A549 (cell line): ENCODE results near the gene KRT37. TPM values are rescaled to one million over a fixed set of nuclear protein-coding genes. Genes with fewer than 3 reads are reported as not detected.

Source experiments
- ATAC-seq, 2 experiments: fragments of 200-7000 bp in 1 of 2; fragments of >200 bp in 1 of 2; cut with Nextera tagmentation in 1 of 2; cut with Tn5 transposase in 1 of 2; 3 replicates each; pipeline versions ENCODE4 v1.8.0 to v1.9.1; 2018 to 2020; ENCODE audit warnings: mild to moderate bottlenecking in 1 of 2, moderate library complexity in 1 of 2
- CTCF ChIA-PET: fragments of 300-600 bp; sonication (Branson Sonifier 250); formaldehyde crosslinking; extraction: SDS; loops from one replicate; lab custom pipeline; 2021; ENCODE audit warnings: antibody characterized with exemption, inconsistent platforms; lab: Yijun Ruan, JAX
- POLR2A ChIA-PET: fragments of 350-600 bp; formaldehyde crosslinking; extraction: SDS; loops from one replicate; lab custom pipeline; 2021; ENCODE audit warnings: antibody characterized with exemption, inconsistent platforms; lab: Yijun Ruan, JAX
- DNase-seq, 2 experiments: peaks; one replicate each; pipeline versions ENCODE4 v3.0.0 to v3.0.0-alpha.2; 2011 to 2016; ENCODE audit warnings: low read depth in 1 of 2, low spot score in 1 of 2
- FAIRE-seq: peaks from 2 replicates; lab custom pipeline; 2011; peaks lifted over from hg19 to GRCh38; lab: Jason Lieb, UNC
- H3K27ac ChIP-seq, 2 experiments: fragments of >200 bp; sonication (Bioruptor Twin); formaldehyde crosslinking; 3 replicates each; pipeline ENCODE4 v1.5.1; 2016 to 2017
- H3K4me1 ChIP-seq: fragments of >200 bp; sonication (Bioruptor Twin); formaldehyde crosslinking; 3 replicates; pipeline ENCODE4 v1.6.1; 2016
- H3K4me2 ChIP-seq: fragments of >200 bp; sonication (Bioruptor Twin); formaldehyde crosslinking; 3 replicates; pipeline ENCODE4 v1.6.1; 2016
- H3K4me3 ChIP-seq: fragments of >200 bp; sonication (Bioruptor Twin); formaldehyde crosslinking; 3 replicates; pipeline ENCODE4 v1.5.1; 2016
- H3K9me3 ChIP-seq: fragments of >200 bp; sonication (Bioruptor Twin); formaldehyde crosslinking; 3 replicates; pipeline ENCODE4 v1.6.1; 2016
- BCL3 ChIP-seq: fragments of >200 bp; sonication (Bioruptor Twin); formaldehyde crosslinking; IDR thresholded peaks from 3 replicates; pipeline ENCODE4 v1.6.1; 2016
- CBX2 ChIP-seq: fragments of 200-600 bp; sonication (generic); IDR thresholded peaks from 2 replicates; pipeline ENCODE4 v1.6.1; 2016; ENCODE audit warnings: low read depth, mild to moderate bottlenecking, borderline replicate concordance
- CEBPB ChIP-seq, 2 experiments: fragments of >200 bp in 1 of 2; sonication (Bioruptor Twin) in 1 of 2; formaldehyde crosslinking in 1 of 2; IDR thresholded peaks; 2 replicates each; pipeline ENCODE4 v1.6.1; 2012 to 2016
- EHF ChIP-seq: fragments of 250-450 bp; sonication (Bioruptor Pico); IDR thresholded peaks from 2 replicates; pipeline ENCODE4 v1.5.0; 2020; ENCODE audit warnings: mild to moderate bottlenecking
- EP300 ChIP-seq, 2 experiments: fragments of >200 bp; sonication (Bioruptor Twin); formaldehyde crosslinking; IDR thresholded peaks; 2 replicates in 1 of 2; 3 replicates in 1 of 2; pipeline ENCODE4 v1.6.1; 2016 to 2017
- FOSL2 ChIP-seq, 2 experiments: fragments of 450-650 bp in 1 of 2; fragments of >200 bp in 1 of 2; sonication (Bioruptor Twin) in 1 of 2; formaldehyde crosslinking; IDR thresholded peaks; 2 replicates each; pipeline versions ENCODE4 v1.5.0 to v1.6.1; 2016 to 2020; ENCODE audit warnings: mild to moderate bottlenecking in 1 of 2, moderate library complexity in 1 of 2
- FOXS1 ChIP-seq: fragments of 250-450 bp; sonication (Bioruptor Pico); IDR thresholded peaks from 2 replicates; pipeline ENCODE4 v1.5.0; 2020; ENCODE audit warnings: mild to moderate bottlenecking, moderate library complexity
- HDAC2 ChIP-seq: fragments of 200-600 bp; sonication (generic); IDR thresholded peaks from 2 replicates; pipeline ENCODE4 v1.6.1; 2016
- HEYL ChIP-seq: fragments of 250-450 bp; sonication (Bioruptor Pico); IDR thresholded peaks from 2 replicates; pipeline ENCODE4 v1.8.0; 2021; ENCODE audit warnings: mild to moderate bottlenecking, moderate library complexity
- KDM1A ChIP-seq: fragments of 200-600 bp; sonication (generic); IDR thresholded peaks from 2 replicates; pipeline ENCODE4 v1.6.1; 2016; ENCODE audit warnings: low read depth, mild to moderate bottlenecking
- MAFK ChIP-seq: fragments of 450-650 bp; IDR thresholded peaks from 2 replicates; pipeline ENCODE4 v1.6.1; 2014; ENCODE audit not compliant: partially characterized antibody
- NR3C1 ChIP-seq: fragments of >200 bp; sonication (Bioruptor Twin); formaldehyde crosslinking; IDR thresholded peaks from 3 replicates; pipeline ENCODE4 v1.6.1; 2017
- PHF8 ChIP-seq: fragments of 200-600 bp; sonication (generic); IDR thresholded peaks from 2 replicates; pipeline ENCODE4 v1.6.1; 2016; ENCODE audit warnings: low read depth, mild to moderate bottlenecking, antibody characterized with exemption, moderate library complexity, borderline replicate concordance
- POLR2AphosphoS2 ChIP-seq: conservative IDR thresholded peaks from 2 replicates; pipeline ENCODE4 v1.6.1; 2012; ENCODE audit warnings: low read length, improper control_type of control experiment, inconsistent platforms
- RCOR1 ChIP-seq: fragments of 150-350 bp; IDR thresholded peaks from 2 replicates; pipeline ENCODE4 v1.6.1; 2014; ENCODE audit warnings: antibody characterized with exemption, low read length, low read depth
- RNF2 ChIP-seq: fragments of 200-600 bp; sonication (generic); IDR thresholded peaks from 2 replicates; pipeline ENCODE4 v1.6.1; 2016; ENCODE audit warnings: low read depth, mild to moderate bottlenecking, antibody characterized with exemption, moderate library complexity, borderline replicate concordance
- SREBF2 ChIP-seq: fragments of 450-650 bp; IDR thresholded peaks from 2 replicates; pipeline ENCODE4 v1.6.1; 2014; ENCODE audit warnings: mild to moderate bottlenecking, moderate library complexity
- TP53 ChIP-seq: fragments of 250-450 bp; sonication (Bioruptor Pico); IDR thresholded peaks from 2 replicates; pipeline ENCODE4 v1.5.0; 2021; ENCODE audit warnings: mild to moderate bottlenecking, moderate library complexity
- ZC3H11A ChIP-seq: fragments of 450-650 bp; IDR thresholded peaks from 2 replicates; pipeline ENCODE4 v1.6.1; 2014; ENCODE audit warnings: antibody characterized with exemption, mild to moderate bottlenecking
- ZFP36 ChIP-seq: fragments of 450-650 bp; IDR thresholded peaks from 2 replicates; pipeline ENCODE4 v1.6.1; 2014; ENCODE audit warnings: borderline replicate concordance; ENCODE audit not compliant: partially characterized antibody
- WGBS: methylation state at CpG from one replicate; pipeline ENCODE4 v1.1.6; 2017; ENCODE audit errors: missing lambda C conversion rate; 5-methylcytosine and 5-hydroxymethylcytosine counted together
- polyA plus RNA-seq, 4 experiments: library from polyadenylated mRNA; depleted of rRNA in 3 of 4; stranded (reverse); fragments of >200 nt; fragmentation: RNase III in 1 of 4; extraction: RNeasy Plus Mini Kit Qiagen cat#74134 plus additional on column Dnase treatment in 1 of 4; gene quantifications; 2 replicates in 3 of 4; 3 replicates in 1 of 4; pipeline ENCODE4 v1.2.3, GENCODE V29; 2011 to 2017
- TF ChIP-seq, protein P1 (sequence below): fragments of >200 bp; sonication (Bioruptor Twin); formaldehyde crosslinking; IDR thresholded peaks from 2 replicates; pipeline ENCODE4 v1.6.1; 2016
- TF ChIP-seq, protein P2 (sequence below): fragments of 450-650 bp; IDR thresholded peaks from 2 replicates; pipeline ENCODE4 v1.6.1; 2014; ENCODE audit warnings: antibody characterized with exemption
- TF ChIP-seq, protein P3 (sequence below): fragments of 250-450 bp; sonication (Bioruptor Pico); IDR thresholded peaks from 2 replicates; pipeline ENCODE4 v1.5.0; 2021; ENCODE audit warnings: mild to moderate bottlenecking, moderate library complexity, borderline replicate concordance
- TF ChIP-seq, protein P4 (sequence below): fragments of 250-450 bp; sonication (Bioruptor Pico); IDR thresholded peaks from 2 replicates; pipeline ENCODE4 v1.5.0; 2020; ENCODE audit warnings: low read depth, mild to moderate bottlenecking, moderate library complexity

KRT37 gene
- polyA plus RNA-seq, 2 of the 4 experiments (the other 2 are of a cell fraction): not detected

GRCh38 chr17:41462705-41463104 is 38.3 kb upstream of the KRT37 start:
- H3K4me3 ChIP-seq: no peak overlapping the region
- FAIRE-seq (no peak), ATAC-seq (no peak), DNase-seq (no peak)
- TF ChIP-seq HDAC2 (no peak), BCL3 (no peak), KDM1A (no peak), ZC3H11A (no peak), FOXS1 (CRISPR knock-in tag) (no peak), CBX2 (no peak), POLR2AphosphoS2 (no peak), ZFP36 (no peak), RNF2 (no peak), EP300 (IDR thresholded peaks at IDR 0.05) (no peak), MAFK (no peak)
- TF ChIP-seq, protein P1, sequence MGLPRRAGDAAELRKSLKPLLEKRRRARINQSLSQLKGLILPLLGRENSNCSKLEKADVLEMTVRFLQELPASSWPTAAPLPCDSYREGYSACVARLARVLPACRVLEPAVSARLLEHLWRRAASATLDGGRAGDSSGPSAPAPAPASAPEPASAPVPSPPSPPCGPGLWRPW: no peak
- CTCF ChIA-PET: interaction anchor here (0.8 to 4.9 kb wide), 8 partner anchors 11 to 140 kb away, joined by 3 to 25 read pairs (median 5); partner anchors contain the start of gene KRT38
- peaks cover 6% of the 10 kb centered on the region; the same call in 2 of the 3 replicates for H3K9me3 ChIP-seq
- POLR2A ChIA-PET: no interaction called here
- WGBS: 67% methylated on average over 15 of the region's 15 CpGs
- H3K27ac ChIP-seq: no peak overlapping the region
- no peak overlapping the region for H3K4me2 ChIP-seq
- peaks cover 13% of the 10 kb centered on the region for H3K4me1 ChIP-seq

- H3K4me2 ChIP-seq: no peak overlapping the region
- no peaks in the 10 kb centered on the region for H3K4me1 ChIP-seq
- ATAC-seq (no peak), FAIRE-seq (no peak), DNase-seq (no peak)
- no peak overlapping the region for H3K27ac ChIP-seq
- CTCF ChIA-PET: interaction anchor here (0.9 to 4.9 kb wide), 7 partner anchors 8 to 190 kb away, joined by 3 to 20 read pairs (median 4); no protein-coding TSS in a partner anchor
- POLR2A ChIA-PET: no interaction called here
- WGBS: 66% methylated on average over 4 of the region's 4 CpGs
- TF ChIP-seq PHF8: no peak
- TF ChIP-seq SREBF2: no peak
- no peak for TF ChIP-seq HEYL (CRISPR knock-in tag)
- TF ChIP-seq, protein P2, sequence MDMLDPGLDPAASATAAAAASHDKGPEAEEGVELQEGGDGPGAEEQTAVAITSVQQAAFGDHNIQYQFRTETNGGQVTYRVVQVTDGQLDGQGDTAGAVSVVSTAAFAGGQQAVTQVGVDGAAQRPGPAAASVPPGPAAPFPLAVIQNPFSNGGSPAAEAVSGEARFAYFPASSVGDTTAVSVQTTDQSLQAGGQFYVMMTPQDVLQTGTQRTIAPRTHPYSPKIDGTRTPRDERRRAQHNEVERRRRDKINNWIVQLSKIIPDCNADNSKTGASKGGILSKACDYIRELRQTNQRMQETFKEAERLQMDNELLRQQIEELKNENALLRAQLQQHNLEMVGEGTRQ: no peak
- TF ChIP-seq FOSL2 (IDR thresholded peaks at IDR 0.05): no peak
- TF ChIP-seq FOSL2 (CRISPR knock-in tag; IDR thresholded peaks at IDR 0.05): no peak
- TF ChIP-seq, protein P3, sequence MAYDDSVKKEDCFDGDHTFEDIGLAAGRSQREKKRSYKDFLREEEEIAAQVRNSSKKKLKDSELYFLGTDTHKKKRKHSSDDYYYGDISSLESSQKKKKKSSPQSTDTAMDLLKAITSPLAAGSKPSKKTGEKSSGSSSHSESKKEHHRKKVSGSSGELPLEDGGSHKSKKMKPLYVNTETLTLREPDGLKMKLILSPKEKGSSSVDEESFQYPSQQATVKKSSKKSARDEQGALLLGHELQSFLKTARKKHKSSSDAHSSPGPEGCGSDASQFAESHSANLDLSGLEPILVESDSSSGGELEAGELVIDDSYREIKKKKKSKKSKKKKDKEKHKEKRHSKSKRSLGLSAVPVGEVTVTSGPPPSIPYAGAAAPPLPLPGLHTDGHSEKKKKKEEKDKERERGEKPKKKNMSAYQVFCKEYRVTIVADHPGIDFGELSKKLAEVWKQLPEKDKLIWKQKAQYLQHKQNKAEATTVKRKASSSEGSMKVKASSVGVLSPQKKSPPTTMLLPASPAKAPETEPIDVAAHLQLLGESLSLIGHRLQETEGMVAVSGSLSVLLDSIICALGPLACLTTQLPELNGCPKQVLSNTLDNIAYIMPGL (CRISPR knock-in tag): no peak
- no peak for TF ChIP-seq NR3C1
- no peak for TF ChIP-seq CEBPB (IDR thresholded peaks at IDR 0.05)
- no peak for TF ChIP-seq RNF2
- TF ChIP-seq CBX2: no peak
- no peak for TF ChIP-seq RCOR1
- no peak for TF ChIP-seq TP53 (CRISPR knock-in tag)
- no peak for TF ChIP-seq EHF (CRISPR knock-in tag)
- TF ChIP-seq, protein P4, sequence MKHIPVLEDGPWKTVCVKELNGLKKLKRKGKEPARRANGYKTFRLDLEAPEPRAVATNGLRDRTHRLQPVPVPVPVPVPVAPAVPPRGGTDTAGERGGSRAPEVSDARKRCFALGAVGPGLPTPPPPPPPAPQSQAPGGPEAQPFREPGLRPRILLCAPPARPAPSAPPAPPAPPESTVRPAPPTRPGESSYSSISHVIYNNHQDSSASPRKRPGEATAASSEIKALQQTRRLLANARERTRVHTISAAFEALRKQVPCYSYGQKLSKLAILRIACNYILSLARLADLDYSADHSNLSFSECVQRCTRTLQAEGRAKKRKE (CRISPR knock-in tag): no peak
- H3K9me3 ChIP-seq: no peaks in the 10 kb centered on the region
- H3K4me3 ChIP-seq: no peak overlapping the region
Measured at GRCh38 chr17:41457676-41458075, 33.3 kb upstream of the KRT37 start.
